Aorta (tissue), 5 donors: ENCODE results near the gene FCER1G. TPM values are rescaled to one million over a fixed set of nuclear protein-coding genes. Genes with fewer than 3 reads are reported as not detected.

Source experiments
- ATAC-seq: fragments of 200-7000 bp; cut with Tn5 transposase; one replicate; pipeline ENCODE4 v1.9.1; 2022; ENCODE audit warnings: moderate library complexity; ENCODE audit not compliant: low FRiP score
- DNase-seq, 2 donors: peaks; one replicate each; pipeline ENCODE4 v3.0.0-alpha.2; 2020
- H3K27ac ChIP-seq, 2 donors: one replicate each; pipeline ENCODE4 v1.5.1; 2013; ENCODE audit warnings: low read length in 2 of 2, mild to moderate bottlenecking in 2 of 2, moderate library complexity in 2 of 2, control low read depth in 1 of 2, inconsistent platforms in 1 of 2, low read depth in 1 of 2
- H3K27me3 ChIP-seq, 2 donors: one replicate each; pipeline ENCODE4 v1.6.1; 2013; ENCODE audit warnings: control low read depth in 1 of 2, low read length in 1 of 2, mild to moderate bottlenecking in 1 of 2, moderate library complexity in 1 of 2; ENCODE audit not compliant: insufficient read depth in 2 of 2, control insufficient read depth in 1 of 2
- H3K36me3 ChIP-seq, 2 donors: one replicate each; pipeline ENCODE4 v1.6.1; 2013; ENCODE audit warnings: control low read depth in 1 of 2, low read length in 1 of 2, mild to moderate bottlenecking in 1 of 2; ENCODE audit not compliant: insufficient read depth in 2 of 2, control insufficient read depth in 1 of 2
- H3K4me1 ChIP-seq, 2 donors: one replicate each; pipeline ENCODE4 v1.6.1; 2013; ENCODE audit warnings: low read length in 2 of 2, control low read depth in 1 of 2, mild to moderate bottlenecking in 1 of 2, moderate library complexity in 1 of 2; ENCODE audit not compliant: insufficient read depth in 2 of 2, control insufficient read depth in 1 of 2
- H3K4me3 ChIP-seq, 2 donors: one replicate each; pipeline ENCODE4 v1.5.1; 2013; ENCODE audit warnings: low read length in 2 of 2, control low read depth in 1 of 2, mild to moderate bottlenecking in 1 of 2
- H3K9me3 ChIP-seq: one replicate; pipeline ENCODE4 v1.6.1; 2013; ENCODE audit warnings: mild to moderate bottlenecking, low read length; ENCODE audit not compliant: control insufficient read depth
- WGBS, 2 donors: extraction: QIAGEN DNeasy Blood & Tissue Kit; methylation state at CpG; one replicate each; pipeline ENCODE4 v1.1.7; 2013; 5-methylcytosine and 5-hydroxymethylcytosine counted together
- intact Hi-C, 2 donors: fragments of 100-400 bp; cut with DNase I; formaldehyde crosslinking; loops; one replicate each; pipeline versions ENCODE4 v1.14.2 to v1.15.0; 2022
- long read RNA-seq, 2 donors: library from polyadenylated mRNA; unstranded; transcript quantifications; one replicate each; pipeline ENCODE4 v2.0.0, GENCODE V29; 2020 to 2021
- polyA plus RNA-seq, 2 donors: library from polyadenylated mRNA; stranded (reverse); fragments of 200-250 nt; gene quantifications; one replicate each; pipeline ENCODE4 v1.2.3, GENCODE V29; 2013
- total RNA-seq, 2 donors: library from RNA; stranded (reverse); fragmentation: NEBNext Ultra II Directional; extraction: Animal tissue kit (Norgen Biotek cat#: 25700); gene quantifications; one replicate each; pipeline ENCODE4 v1.2.1, GENCODE V29; 2021
- donor health status: healthy with polysubstance abuse.
- donor health status: Bipolar disorder and iron deficiency.
- donor health status: DM: no; HTN: no; CAD: no.
- donor health status: DM: no; HTN: no; CAD: no.
- donor health status: DM: yes; HTN: yes; CAD: no.

The FCER1G gene
- total RNA-seq (10 to 100 TPM; 64.3 to 74.0 TPM), polyA plus RNA-seq (100 to 1,000 TPM in 1 of 2 donors, 10 to 100 TPM in 1; 35.7 to 154 TPM)
- long read RNA-seq, donor 1, transcript FCER1G-201 (5 exons, 591 nt) = major isoform, 11 of 15 reads
- long read RNA-seq, donor 1, partial matches to known transcripts = 1 of 15 reads
- long read RNA-seq, donor 1, other reads (novel, unspliced or antisense) = 1 of 15 reads
- long read RNA-seq, donor 2, transcript FCER1G-201 (5 exons, 591 nt) = major isoform, 17 of 23 reads
- long read RNA-seq, donor 2, partial matches to known transcripts = 2 of 23 reads
- long read RNA-seq, donor 2, other reads (novel, unspliced or antisense) = 2 of 23 reads

DNA sequence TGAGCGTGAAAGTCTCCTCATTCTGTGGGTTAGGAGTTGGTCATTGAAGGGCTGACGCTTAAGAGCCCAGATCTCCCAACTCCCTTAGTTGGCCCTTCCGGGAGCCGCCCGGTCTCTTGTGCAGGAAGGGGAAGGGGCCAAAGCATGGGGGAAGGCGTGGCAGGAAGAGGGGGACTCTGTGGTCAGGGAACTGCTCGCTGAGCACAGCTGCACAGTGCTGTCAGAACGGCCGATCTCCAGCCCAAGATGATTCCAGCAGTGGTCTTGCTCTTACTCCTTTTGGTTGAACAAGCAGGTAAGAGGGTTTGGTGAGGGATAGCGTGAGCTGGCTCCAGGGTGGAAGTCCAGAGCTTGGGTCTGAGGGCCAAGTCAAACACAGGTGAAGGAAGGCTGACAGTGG lies at the start of gene FCER1G:
TSS of gene FCER1G (plus strand) at position 220 of the 400 bp plus-strand sequence. CDS start at position 247, 27 bp downstream.
- Histone ChIP-seq H3K27ac (no peak within 1 kb of the TSS), H3K4me1 (no peaks in the 10 kb centered on the region), H3K36me3 (peaks cover 8% of the 10 kb centered on the region in 2 donors), H3K27me3 (no peaks in the 10 kb centered on the region), H3K4me3 (no peak within 1 kb of the TSS), H3K9me3 (no peaks in the 10 kb centered on the region)
- peak; percentile 19 for ATAC-seq
- 88 to 93% methylated on average over 10 of the region's 10 CpGs for WGBS, 2 donors
- intact Hi-C loops = no loop called here
- peak in 1 of 2 donors; percentile 88 for DNase-seq

DNA sequence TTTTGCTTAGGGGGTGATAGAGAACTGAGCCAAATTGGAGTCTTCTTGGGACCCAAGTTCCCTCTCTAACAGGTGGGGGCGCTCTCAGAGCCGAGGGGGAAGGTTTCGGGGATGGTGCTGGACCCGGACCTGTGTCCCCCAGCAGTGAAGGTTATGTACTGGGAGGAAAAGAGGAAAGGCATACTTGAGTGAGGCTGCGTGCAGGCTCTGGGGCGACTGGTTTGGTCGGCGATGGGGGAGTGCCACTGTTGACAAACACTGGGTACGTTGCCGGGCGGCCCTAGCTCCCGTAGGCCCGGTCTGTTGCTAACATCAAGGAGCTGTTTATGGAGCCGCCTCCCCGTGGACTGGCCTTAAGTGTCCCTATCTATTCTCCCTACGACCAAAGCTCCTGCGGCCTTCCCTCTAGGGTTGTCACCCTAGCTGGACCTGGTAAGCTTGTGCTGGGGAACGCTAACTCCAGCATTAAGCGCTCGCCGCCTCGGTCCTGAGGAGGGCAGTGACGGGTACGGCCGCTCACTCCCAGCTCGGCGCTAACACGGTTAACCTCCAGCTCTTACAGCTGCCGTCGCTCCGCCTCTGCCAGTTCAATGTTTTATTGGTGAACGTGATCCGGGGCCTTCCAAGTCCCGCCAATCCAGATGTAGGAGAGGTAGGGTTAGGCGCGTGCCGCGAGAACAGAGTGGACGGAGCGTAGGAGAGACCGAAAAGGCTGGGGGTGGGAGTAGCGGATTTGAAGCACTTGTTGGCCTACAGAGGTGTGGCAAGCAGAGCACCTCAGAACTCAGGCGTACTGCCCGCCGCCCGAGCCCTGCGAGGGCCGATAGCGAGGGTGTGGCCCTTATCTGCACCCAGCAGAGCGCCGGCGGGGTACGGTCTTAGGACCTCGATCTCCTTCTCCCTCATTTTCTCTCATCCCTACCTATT lies 49.1 kb upstream of the FCER1G start, which contains the start of gene PPOX:
TSS of gene PPOX (plus strand) at position 685 of the 927 bp plus-strand sequence. CDS start 422 bp downstream, outside the sequence.
- no peaks in the 10 kb centered on the region for H3K9me3 ChIP-seq
- peak within 1 kb of the TSS; percentile 51 to 68 for H3K4me3 ChIP-seq
- no peaks in the 10 kb centered on the region for H3K4me1 ChIP-seq
- intact Hi-C loops = no loop called here
- ATAC-seq (peak; percentile 98), DNase-seq (peak; percentile 98)
- peak within 1 kb of the TSS in 1 of 2 donors; percentile 85 for H3K27ac ChIP-seq
- no peaks in the 10 kb centered on the region for H3K27me3 ChIP-seq
- WGBS, 2 donors = 0 to 1% methylated on average over 54 of the region's 54 CpGs
- H3K36me3 ChIP-seq = no peaks in the 10 kb centered on the region

DNA sequence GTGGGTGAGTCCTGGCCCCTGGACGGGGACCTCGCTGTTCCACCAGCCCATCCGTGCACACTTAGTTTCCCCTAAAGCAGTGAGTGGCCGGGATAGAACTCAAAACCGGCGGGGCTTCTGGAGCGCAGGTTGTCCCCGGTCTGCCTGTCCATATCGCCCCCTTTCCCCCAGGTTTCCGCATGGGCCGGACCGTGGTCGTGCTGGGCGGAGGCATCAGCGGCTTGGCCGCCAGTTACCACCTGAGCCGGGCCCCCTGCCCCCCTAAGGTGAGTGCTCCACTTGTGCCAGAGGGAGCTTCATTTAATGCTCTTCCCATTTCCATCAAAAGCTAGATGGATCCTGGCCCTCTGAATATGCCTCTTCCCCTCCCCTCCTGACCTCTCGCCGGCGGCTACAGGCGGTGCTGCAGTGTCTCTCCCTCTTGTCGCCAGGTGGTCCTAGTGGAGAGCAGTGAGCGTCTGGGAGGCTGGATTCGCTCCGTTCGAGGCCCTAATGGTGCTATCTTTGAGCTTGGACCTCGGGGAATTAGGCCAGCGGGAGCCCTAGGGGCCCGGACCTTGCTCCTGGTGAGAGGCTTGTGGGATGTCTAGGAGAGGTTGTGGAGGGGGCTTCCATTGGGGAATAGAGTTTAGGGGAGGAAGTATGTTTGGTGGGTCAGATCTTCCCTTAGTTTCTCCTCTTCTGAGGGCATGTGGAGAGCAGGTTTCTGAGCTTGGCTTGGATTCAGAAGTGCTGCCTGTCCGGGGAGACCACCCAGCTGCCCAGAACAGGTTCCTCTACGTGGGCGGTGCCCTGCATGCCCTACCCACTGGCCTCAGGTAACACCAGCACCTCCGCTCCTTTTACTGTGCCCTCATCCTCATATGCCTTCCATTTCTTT lies 48.2 kb upstream of the FCER1G start:
- intact Hi-C loops = no loop called here
- WGBS, 2 donors = 7% methylated on average over 33 of the region's 33 CpGs
- no peaks in the 10 kb centered on the region for H3K27me3 ChIP-seq
- peak overlapping the region; percentile 51 to 68 for H3K4me3 ChIP-seq
- H3K4me1 ChIP-seq = no peaks in the 10 kb centered on the region
- DNase-seq (peak; percentile 60 to 79), ATAC-seq (no peak)
- H3K27ac ChIP-seq = peak overlapping the region in 1 of 2 donors; percentile 53
- no peaks in the 10 kb centered on the region for H3K9me3 ChIP-seq
- peaks cover 0 to 2% of the 10 kb centered on the region in 2 donors for H3K36me3 ChIP-seq

DNA sequence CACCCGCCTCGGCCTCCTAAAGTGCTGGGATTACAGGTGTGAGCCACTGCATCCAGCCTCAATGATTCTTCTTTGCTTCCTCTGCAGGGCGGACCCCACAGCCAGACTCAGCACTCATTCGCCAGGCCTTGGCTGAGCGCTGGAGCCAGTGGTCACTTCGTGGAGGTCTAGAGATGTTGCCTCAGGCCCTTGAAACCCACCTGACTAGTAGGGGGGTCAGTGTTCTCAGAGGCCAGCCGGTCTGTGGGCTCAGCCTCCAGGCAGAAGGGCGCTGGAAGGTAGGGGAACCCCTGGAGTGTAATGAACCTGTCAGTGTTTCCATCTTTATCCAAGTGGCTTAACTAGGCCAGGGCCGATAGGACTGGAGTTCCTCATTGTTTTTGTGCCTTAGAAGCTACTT lies 46.2 kb upstream of the FCER1G start:
- WGBS, 2 donors = 90 to 96% methylated on average over 9 of the region's 9 CpGs
- Histone ChIP-seq H3K36me3 (peaks cover 0 to 2% of the 10 kb centered on the region in 2 donors), H3K9me3 (no peaks in the 10 kb centered on the region), H3K4me1 (no peaks in the 10 kb centered on the region), H3K4me3 (no peak overlapping the region), H3K27ac (no peak overlapping the region), H3K27me3 (no peaks in the 10 kb centered on the region)
- DNase-seq (peak; percentile 35 to 44), ATAC-seq (no peak)
- intact Hi-C loops = no loop called here

DNA sequence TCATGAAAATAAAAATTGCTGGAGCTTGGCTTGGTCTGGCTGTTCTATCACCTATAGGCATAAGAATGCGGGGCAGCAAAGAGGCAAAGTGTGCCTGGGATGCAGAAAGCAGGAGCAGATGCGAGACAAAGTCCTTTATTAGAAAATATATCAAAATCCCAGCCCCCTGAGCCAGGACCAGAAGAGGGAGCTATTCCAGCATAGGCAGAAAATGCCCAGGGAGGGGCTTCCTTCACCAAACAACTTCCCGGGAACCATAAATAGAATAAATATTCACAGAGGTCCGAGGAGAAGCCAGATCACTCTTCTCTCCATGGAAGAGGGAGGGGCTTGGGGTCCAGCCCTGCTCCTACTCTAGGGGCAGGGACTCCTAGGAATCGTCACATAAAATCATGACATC lies 43.9 kb upstream of the FCER1G start:
- Histone ChIP-seq H3K36me3 (peaks cover 0 to 4% of the 10 kb centered on the region in 2 donors), H3K27me3 (no peaks in the 10 kb centered on the region), H3K4me1 (no peaks in the 10 kb centered on the region), H3K9me3 (no peaks in the 10 kb centered on the region), H3K27ac (no peak overlapping the region), H3K4me3 (no peak overlapping the region)
- peak; percentile 15 to 20 for DNase-seq
- ATAC-seq = no peak
- intact Hi-C loops = no loop called here
- 44 to 48% methylated on average over 5 of the region's 5 CpGs for WGBS, 2 donors

DNA sequence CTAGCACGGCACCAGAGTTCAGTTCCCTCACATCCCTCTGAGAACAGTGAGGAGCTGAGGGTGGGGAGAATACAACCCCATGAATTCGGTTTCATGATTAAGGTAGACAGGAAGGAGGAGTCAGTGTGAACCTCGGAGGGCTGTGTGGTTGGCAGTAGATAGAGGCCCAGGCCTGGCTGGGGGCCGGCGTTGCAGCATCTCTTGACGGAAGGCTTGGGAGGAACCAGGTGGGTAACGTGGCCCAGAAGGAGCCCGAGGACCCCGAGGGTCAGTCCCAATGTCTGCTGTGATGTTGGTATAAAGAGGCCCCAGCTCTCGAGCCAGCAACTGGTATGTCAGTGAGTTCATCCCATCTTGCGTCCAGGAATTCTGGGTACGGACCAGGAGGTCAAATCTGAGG lies 43.4 kb upstream of the FCER1G start:
- WGBS, 2 donors = 80 to 82% methylated on average over 12 of the region's 12 CpGs
- no peak overlapping the region for H3K27ac ChIP-seq
- H3K4me1 ChIP-seq = no peaks in the 10 kb centered on the region
- intact Hi-C loops = no loop called here
- peak; percentile 36 to 63 for DNase-seq
- no peaks in the 10 kb centered on the region for H3K9me3 ChIP-seq
- no peak for ATAC-seq
- no peaks in the 10 kb centered on the region for H3K27me3 ChIP-seq
- peaks cover 0 to 4% of the 10 kb centered on the region in 2 donors for H3K36me3 ChIP-seq
- H3K4me3 ChIP-seq = no peak overlapping the region

DNA sequence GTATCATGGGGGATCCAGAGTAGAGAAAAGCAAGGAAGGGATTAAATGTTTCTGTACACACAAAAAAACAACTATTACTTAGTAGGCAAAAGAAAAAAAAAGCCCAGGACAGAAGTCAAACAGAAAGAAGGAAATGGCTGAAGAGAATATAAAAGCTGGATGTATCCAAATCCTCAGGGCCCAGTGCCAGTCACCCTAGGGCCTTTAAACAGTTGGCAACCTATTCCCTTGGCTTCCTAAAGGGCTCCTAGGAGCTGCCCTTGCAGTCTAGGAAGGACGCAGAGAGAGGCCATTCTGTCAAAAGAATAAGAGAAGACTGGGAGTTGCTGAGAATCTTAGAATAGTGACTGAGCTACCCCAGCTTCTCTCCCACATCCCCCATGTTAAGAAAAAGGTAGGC lies 42.7 kb upstream of the FCER1G start:
- Histone ChIP-seq H3K9me3 (no peaks in the 10 kb centered on the region), H3K27ac (no peak overlapping the region), H3K4me3 (no peak overlapping the region), H3K27me3 (no peaks in the 10 kb centered on the region), H3K4me1 (no peaks in the 10 kb centered on the region), H3K36me3 (peaks cover 0 to 4% of the 10 kb centered on the region in 2 donors)
- ATAC-seq (no peak), DNase-seq (peak in 1 of 2 donors; percentile 19)
- WGBS, 2 donors = 57 to 65% methylated on average over 1 of the region's 1 CpG
- intact Hi-C loops = no loop called here

DNA sequence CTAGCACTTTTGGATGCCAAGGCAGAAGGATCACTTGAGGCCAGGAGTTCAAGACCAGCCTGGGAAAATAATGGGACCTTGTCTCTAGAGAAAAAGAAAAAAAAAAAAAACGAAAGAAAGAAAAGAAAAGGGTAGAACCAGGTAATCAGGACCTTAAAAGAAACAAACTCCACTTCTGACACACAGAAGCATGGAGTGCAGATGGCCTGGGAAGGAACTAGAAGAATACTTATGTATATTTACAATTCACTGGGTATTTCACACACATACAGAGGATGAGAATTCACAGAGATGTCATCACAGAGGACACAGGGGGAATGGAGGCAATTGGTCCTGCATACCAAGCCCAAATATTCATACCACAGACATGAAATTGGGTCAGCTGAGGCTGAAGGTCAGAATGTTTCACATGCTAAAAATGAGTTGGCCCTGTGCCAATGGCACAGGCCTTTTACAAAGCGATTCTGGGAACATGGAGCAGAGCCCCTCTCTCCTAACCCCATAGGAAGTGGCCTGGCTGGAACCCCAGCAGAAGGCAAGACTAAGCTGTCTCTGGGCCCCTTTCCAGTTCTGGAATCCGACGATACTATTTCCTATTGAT lies 42.2 kb upstream of the FCER1G start:
- peaks cover 0 to 4% of the 10 kb centered on the region in 2 donors for H3K36me3 ChIP-seq
- ATAC-seq (no peak), DNase-seq (peak; percentile 45 to 78)
- no peaks in the 10 kb centered on the region for H3K27me3 ChIP-seq
- no peaks in the 10 kb centered on the region for H3K4me1 ChIP-seq
- no peak overlapping the region for H3K4me3 ChIP-seq
- no peaks in the 10 kb centered on the region for H3K9me3 ChIP-seq
- WGBS, 2 donors = 23 to 26% methylated on average over 4 of the region's 4 CpGs
- intact Hi-C loops = no loop called here
- H3K27ac ChIP-seq = peak overlapping the region in 1 of 2 donors; percentile 20
